Astrocyte of the spinal cord (primary cell): ENCODE measurements around the gene ZNF236.

Source experiments
- DNase-seq: peaks from one replicate; pipeline ENCODE4 v3.0.0; 2011; ENCODE audit warnings: low read depth, low spot score
- H3K4me3 ChIP-seq: 2 replicates; pipeline ENCODE4 v1.5.1; 2011; ENCODE audit warnings: low read depth, mild to moderate bottlenecking, low read length, moderate library complexity
- CTCF ChIP-seq: IDR thresholded peaks from 2 replicates; pipeline ENCODE4 v1.5.1; 2012; ENCODE audit warnings: low read depth, mild to moderate bottlenecking, low read length, inconsistent platforms
- in situ Hi-C: cut with HindIII; loops from 2 replicates; pipeline ENCODE4 v1.10.0; 2017; ENCODE audit warnings: low sequenced_read_pairs

The ZNF236 gene

GRCh38 chr18:76983613-76984051 is 161.3 kb downstream of the ZNF236 start:
- H3K4me3 ChIP-seq, result no peak overlapping the region
- in situ Hi-C loops, result no loop called here
- no peak for TF ChIP-seq CTCF
- no peak for DNase-seq

- no peak overlapping the region for H3K4me3 ChIP-seq
- DNase-seq, result no peak
- in situ Hi-C loops, result no loop called here
- no peak for TF ChIP-seq CTCF
Measured at GRCh38 chr18:76984193-76985155, 162.1 kb downstream of the ZNF236 start.

GRCh38 chr18:76985156-76985950 is 163.0 kb downstream of the ZNF236 start:
- no peak overlapping the region for H3K4me3 ChIP-seq
- in situ Hi-C loops, result no loop called here
- TF ChIP-seq CTCF, result no peak
- no peak for DNase-seq

GRCh38 chr18:76985951-76986236 is 163.5 kb downstream of the ZNF236 start:
- DNase-seq, result no peak
- no peak for TF ChIP-seq CTCF
- H3K4me3 ChIP-seq, result no peak overlapping the region
- in situ Hi-C loops, result no loop called here

- in situ Hi-C loops, result no loop called here
- no peak for TF ChIP-seq CTCF
- DNase-seq, result no peak
- no peak overlapping the region for H3K4me3 ChIP-seq
Measured at GRCh38 chr18:76986406-76986805, 164.0 kb downstream of the ZNF236 start.

GRCh38 chr18:76988031-76988826 is 165.9 kb downstream of the ZNF236 start:
- in situ Hi-C loops, result no loop called here
- no peak for TF ChIP-seq CTCF
- H3K4me3 ChIP-seq, result no peak overlapping the region
- DNase-seq, result no peak
